ENCODE data around the gene GTF3C1.
"Not testable (repeated sequence)": the region's sequence is repeated elsewhere in the genome, so short reads cannot be mapped to it uniquely, and the experiment has no call there.

The GTF3C1 gene

GRCh38 chr16:27571433-27572326 is 22.0 kb upstream of the GTF3C1 start:
- H3K27me3 ChIP-seq (replicated peaks; ENCODE audit: insufficient read depth, low read length) = no peaks in the 10 kb centered on the region
- no peak overlapping the region for H3K4me2 ChIP-seq (ENCODE audit: low read depth, low read length)
- H3K9ac ChIP-seq (ENCODE audit: low read length) = no peak overlapping the region
- H2AFZ ChIP-seq (ENCODE audit: low read length) = no peak overlapping the region
- H3K4me1 ChIP-seq (ENCODE audit: low read length) = no peaks in the 10 kb centered on the region
- no peaks in the 10 kb centered on the region for H3F3A ChIP-seq (ENCODE audit: insufficient read depth, low read length)
- no peak overlapping the region for H3K4me3 ChIP-seq (ENCODE audit: low read length)
- no peak for DNase-seq
- H3K79me2 ChIP-seq (ENCODE audit: low read length) = no peaks in the 10 kb centered on the region
- no peak overlapping the region for H3K27ac ChIP-seq (ENCODE audit: low read length)
- no peaks in the 10 kb centered on the region for H3K9me2 ChIP-seq (replicated peaks; ENCODE audit: insufficient read depth, low read length)
- H3K36me3 ChIP-seq (replicated peaks; ENCODE audit: insufficient read depth, low read length) = no peaks in the 10 kb centered on the region
- H3K9me3 ChIP-seq (replicated peaks; ENCODE audit: insufficient read depth, low read length) = no peaks in the 10 kb centered on the region
- no peaks in the 10 kb centered on the region for H4K20me1 ChIP-seq (ENCODE audit: insufficient read depth, low read length)
- TF ChIP-seq CTCF (IDR thresholded peaks at IDR 0.05; ENCODE audit: low read length) = no peak
- TF ChIP-seq EZH2phosphoT487 (IDR thresholded peaks at IDR 0.05; ENCODE audit: low read length) = no peak
- TF ChIP-seq EZH2 (optimal IDR thresholded peaks at IDR 0.05; ENCODE audit: low read depth, low read length) = no peak

- not testable (repeated sequence) for H3K9me3 ChIP-seq (replicated peaks; ENCODE audit: insufficient read depth, low read length)
Measured at GRCh38 chr16:27570986-27571385, 21.3 kb upstream of the GTF3C1 start.

DNA sequence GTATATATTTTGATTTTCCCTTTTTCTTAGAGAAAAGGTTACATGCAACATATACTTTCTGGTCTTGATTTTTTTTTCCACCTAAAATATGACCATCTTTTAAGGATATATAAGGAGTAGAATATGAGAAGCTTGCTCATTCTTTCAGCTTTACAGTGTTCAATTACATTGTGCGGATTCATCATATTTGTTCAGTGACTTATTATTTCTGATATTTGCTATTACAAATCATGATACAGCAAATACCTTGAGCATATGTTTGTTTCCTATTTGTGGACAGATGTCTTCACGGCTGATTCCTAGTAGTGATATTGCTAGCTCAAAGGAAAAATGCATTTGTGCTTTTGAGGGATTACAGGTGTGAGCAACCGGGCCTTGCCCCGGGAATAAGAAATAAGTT is 18.4 kb upstream of the GTF3C1 start:
- no peak overlapping the region for H2AFZ ChIP-seq (ENCODE audit: low read length)
- no peaks in the 10 kb centered on the region for H3K79me2 ChIP-seq (ENCODE audit: low read length)
- TF ChIP-seq EZH2 (optimal IDR thresholded peaks at IDR 0.05; ENCODE audit: low read depth, low read length) (no peak), EZH2phosphoT487 (IDR thresholded peaks at IDR 0.05; ENCODE audit: low read length) (no peak), CTCF (IDR thresholded peaks at IDR 0.05; ENCODE audit: low read length) (no peak)
- no peaks in the 10 kb centered on the region for H3K9me3 ChIP-seq (replicated peaks; ENCODE audit: insufficient read depth, low read length)
- no peaks in the 10 kb centered on the region for H3F3A ChIP-seq (ENCODE audit: insufficient read depth, low read length)
- DNase-seq = no peak
- no peak overlapping the region for H3K9ac ChIP-seq (ENCODE audit: low read length)
- H3K4me2 ChIP-seq (ENCODE audit: low read depth, low read length) = no peak overlapping the region
- no peaks in the 10 kb centered on the region for H3K27me3 ChIP-seq (replicated peaks; ENCODE audit: insufficient read depth, low read length)
- no peaks in the 10 kb centered on the region for H4K20me1 ChIP-seq (ENCODE audit: insufficient read depth, low read length)
- H3K36me3 ChIP-seq (replicated peaks; ENCODE audit: insufficient read depth, low read length) = no peaks in the 10 kb centered on the region
- H3K4me1 ChIP-seq (ENCODE audit: low read length) = no peaks in the 10 kb centered on the region
- no peaks in the 10 kb centered on the region for H3K9me2 ChIP-seq (replicated peaks; ENCODE audit: insufficient read depth, low read length)
- H3K4me3 ChIP-seq (ENCODE audit: low read length) = no peak overlapping the region
- no peak overlapping the region for H3K27ac ChIP-seq (ENCODE audit: low read length)

More at GRCh38 chr16:27570986-27571385, 21.3 kb upstream of the GTF3C1 start:
- not testable (repeated sequence) for H3K27me3 ChIP-seq (replicated peaks; ENCODE audit: insufficient read depth, low read length); H3K4me3 ChIP-seq (ENCODE audit: low read length); H3K27ac ChIP-seq (ENCODE audit: low read length); H3K79me2 ChIP-seq (ENCODE audit: low read length); H3F3A ChIP-seq (ENCODE audit: insufficient read depth, low read length); H2AFZ ChIP-seq (ENCODE audit: low read length); DNase-seq; H3K4me2 ChIP-seq (ENCODE audit: low read depth, low read length); H3K4me1 ChIP-seq (ENCODE audit: low read length); H3K9me2 ChIP-seq (replicated peaks; ENCODE audit: insufficient read depth, low read length); H4K20me1 ChIP-seq (ENCODE audit: insufficient read depth, low read length); H3K36me3 ChIP-seq (replicated peaks; ENCODE audit: insufficient read depth, low read length); H3K9ac ChIP-seq (ENCODE audit: low read length)

DNA sequence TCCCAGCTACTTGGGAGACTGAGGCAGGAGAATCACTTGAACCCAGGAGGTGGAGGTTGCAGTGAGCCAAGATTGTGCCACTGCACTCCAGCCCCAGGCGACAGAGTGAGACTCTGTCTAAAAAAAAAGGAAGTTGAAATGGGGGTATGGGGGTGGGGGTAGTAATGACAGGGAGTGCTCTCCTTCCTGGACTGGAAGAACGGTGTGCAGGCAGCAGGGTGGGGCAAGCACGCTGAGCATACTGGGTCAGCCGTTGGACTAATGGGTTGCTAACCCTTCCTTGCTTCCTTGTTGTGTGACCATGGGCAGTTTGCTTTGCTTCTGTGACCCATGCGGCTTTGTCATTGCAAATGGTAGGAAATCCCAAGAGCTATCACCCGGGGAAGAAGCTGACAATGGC is 16.7 kb upstream of the GTF3C1 start:
- DNase-seq = no peak
- Histone ChIP-seq H3K79me2 (ENCODE audit: low read length) (no peaks in the 10 kb centered on the region), H3K9me2 (replicated peaks; ENCODE audit: insufficient read depth, low read length) (no peaks in the 10 kb centered on the region), H3K4me3 (ENCODE audit: low read length) (no peak overlapping the region), H3K4me1 (ENCODE audit: low read length) (no peaks in the 10 kb centered on the region), H2AFZ (ENCODE audit: low read length) (no peak overlapping the region), H4K20me1 (ENCODE audit: insufficient read depth, low read length) (no peaks in the 10 kb centered on the region), H3K27ac (ENCODE audit: low read length) (no peak overlapping the region), H3K36me3 (replicated peaks; ENCODE audit: insufficient read depth, low read length) (no peaks in the 10 kb centered on the region), H3K9ac (ENCODE audit: low read length) (no peak overlapping the region), H3K27me3 (replicated peaks; ENCODE audit: insufficient read depth, low read length) (no peaks in the 10 kb centered on the region), H3F3A (ENCODE audit: insufficient read depth, low read length) (no peaks in the 10 kb centered on the region), H3K4me2 (ENCODE audit: low read depth, low read length) (no peak overlapping the region), H3K9me3 (replicated peaks; ENCODE audit: insufficient read depth, low read length) (no peaks in the 10 kb centered on the region)
- TF ChIP-seq EZH2phosphoT487 (IDR thresholded peaks at IDR 0.05; ENCODE audit: low read length) (no peak), CTCF (IDR thresholded peaks at IDR 0.05; ENCODE audit: low read length) (no peak), EZH2 (optimal IDR thresholded peaks at IDR 0.05; ENCODE audit: low read depth, low read length) (no peak)

Data from MM.1S (cell line).